K562 (cell line): Measurements from ENCODE around the gene ABCC10. TPM values are rescaled to one million over a fixed set of nuclear protein-coding genes. Genes with fewer than 3 reads are reported as not detected.
A peak's percentile ranks its signal among the peaks of the same experiment; 100 is the strongest.

Source experiments
- ATAC-seq: fragments of 200-7000 bp; cut with Tn5 transposase; 3 replicates; pipeline ENCODE4 v1.9.1; 2020; ENCODE audit warnings: moderate library complexity
- BruUV-seq: library from RNA; stranded (reverse); fragments of 400-500 nt; replicated peaks from 2 replicates; lab custom pipeline; 2021; lab: Mats Ljungman, UMichigan
- CTCF ChIA-PET: fragments of 300-600 bp; formaldehyde crosslinking; extraction: SDS; loops from one replicate; lab custom pipeline; 2021; ENCODE audit warnings: low intra/inter-chr PET ratio; lab: Yijun Ruan, JAX
- POLR2A ChIA-PET: fragments of 300-600, 350-650 bp; sonication (Branson Sonifier 250); formaldehyde crosslinking; extraction: SDS; loops from one replicate; lab custom pipeline; 2021; ENCODE audit warnings: antibody characterized with exemption, inconsistent platforms; lab: Yijun Ruan, JAX
- DNase-seq, 4 experiments: peaks; one replicate each; pipeline versions ENCODE4 v3.0.0 to v3.0.0-alpha.2; 2011 to 2018; ENCODE audit warnings: low spot score in 3 of 4, mixed read lengths in 3 of 4; ENCODE audit errors: extremely low read depth in 1 of 4
- FAIRE-seq: peaks from 2 replicates; lab custom pipeline; 2011; peaks lifted over from hg19 to GRCh38; lab: Jason Lieb, UNC
- H2AFZ ChIP-seq: 2 replicates; pipeline ENCODE4 v1.6.0; 2011; ENCODE audit warnings: low read depth, low read length, control low read depth, inconsistent platforms
- H3K27ac ChIP-seq: fragments of 200-600 bp; 3 replicates; pipeline ENCODE4 v1.8.0; 2011; ENCODE audit warnings: low read depth, mild to moderate bottlenecking, control low read depth, inconsistent platforms, low read length, moderate library complexity, mixed read lengths; ENCODE audit errors: extremely low read depth
- H3K27me3 ChIP-seq, 2 experiments: fragments of 300-600 bp in 1 of 2; 2 replicates in 1 of 2; 3 replicates in 1 of 2; pipeline versions ENCODE4 v1.6.0 to v1.8.0; 2011; ENCODE audit warnings: inconsistent platforms in 2 of 2, low read length in 2 of 2, mild to moderate bottlenecking in 1 of 2, mixed read lengths in 1 of 2, moderate library complexity in 1 of 2; ENCODE audit not compliant: control insufficient read depth in 2 of 2, insufficient read depth in 2 of 2
- H3K36me3 ChIP-seq: fragments of 300-600 bp; 3 replicates; pipeline ENCODE4 v1.8.0; 2011; ENCODE audit warnings: mild to moderate bottlenecking, low read length, inconsistent platforms; ENCODE audit not compliant: control insufficient read depth, insufficient read depth
- H3K4me1 ChIP-seq, 2 experiments: fragments of 200-600 bp in 1 of 2; replicated peaks in 1 of 2; 2 replicates in 1 of 2; 3 replicates in 1 of 2; pipeline versions ENCODE4 v1.5.1 to v1.8.0; 2011; ENCODE audit warnings: inconsistent platforms in 2 of 2, low read length in 2 of 2, mild to moderate bottlenecking in 1 of 2, mixed read lengths in 1 of 2, moderate library complexity in 1 of 2; ENCODE audit not compliant: control insufficient read depth in 2 of 2, insufficient read depth in 2 of 2
- H3K4me2 ChIP-seq: 2 replicates; pipeline ENCODE4 v1.6.1; 2011; ENCODE audit warnings: low read length, control low read depth, inconsistent platforms, mixed read lengths; ENCODE audit not compliant: insufficient read depth
- H3K4me3 ChIP-seq: fragments of 200-600 bp; sonication (generic), shearing (Covaris generic); 2 replicates; pipeline ENCODE4 v1.5.1; 2016; ENCODE audit warnings: control low read depth, inconsistent platforms
- H3K79me2 ChIP-seq: fragments of 200-600 bp; 3 replicates; pipeline ENCODE4 v1.8.0; 2011; ENCODE audit warnings: low read length, inconsistent platforms; ENCODE audit not compliant: control insufficient read depth, insufficient read depth
- H3K9ac ChIP-seq, 2 experiments: 2 replicates each; pipeline versions ENCODE4 v1.6.0 to v1.6.1; 2011; ENCODE audit warnings: low read depth in 2 of 2, low read length in 2 of 2, control low read depth in 1 of 2, inconsistent platforms in 1 of 2, mild to moderate bottlenecking in 1 of 2, mixed read lengths in 1 of 2; ENCODE audit not compliant: insufficient read depth in 1 of 2
- H3K9me1 ChIP-seq: one replicate; pipeline ENCODE4 v1.6.0; 2011; ENCODE audit warnings: inconsistent platforms, mild to moderate bottlenecking, low read length, moderate library complexity; ENCODE audit not compliant: control insufficient read depth, insufficient read depth
- H3K9me3 ChIP-seq: replicated peaks from 2 replicates; pipeline ENCODE4 v1.5.1; 2011; ENCODE audit warnings: low read depth, low read length, inconsistent platforms; ENCODE audit not compliant: control insufficient read depth, insufficient read depth
- H4K20me1 ChIP-seq: replicated peaks from 2 replicates; pipeline ENCODE4 v1.6.1; 2011; ENCODE audit warnings: low read length, inconsistent platforms, mixed read lengths; ENCODE audit not compliant: control insufficient read depth, insufficient read depth
- ATF3 ChIP-seq, 2 experiments: fragments of 450-650 bp in 1 of 2; sonication (generic) in 1 of 2; formaldehyde crosslinking in 1 of 2; IDR thresholded peaks in 1 of 2; conservative IDR thresholded peaks in 1 of 2; 2 replicates each; pipeline versions ENCODE4 v1.6.1 to v1.8.1; 2016 to 2023; ENCODE audit warnings: mild to moderate bottlenecking in 2 of 2, moderate library complexity in 2 of 2, inconsistent platforms in 1 of 2, missing genetic modification reagents in 1 of 2
- CEBPG ChIP-seq, 3 experiments: fragments of 200-800 bp in 1 of 3; sonication (Bioruptor generic) in 1 of 3; sonication (generic) in 1 of 3; formaldehyde crosslinking in 1 of 3; IDR thresholded peaks in 2 of 3; conservative IDR thresholded peaks in 1 of 3; 2 replicates each; pipeline versions ENCODE4 v1.6.1 to v1.8.0; 2016 to 2022; ENCODE audit warnings: missing compliant biosample characterization in 2 of 3, missing genetic modification characterization in 2 of 3, mild to moderate bottlenecking in 1 of 3, missing genetic modification reagents in 1 of 3
- LARP7 ChIP-seq: fragments of 450-650 bp; IDR thresholded peaks from 2 replicates; pipeline ENCODE4 v1.6.1; 2016
- MEF2A ChIP-seq: IDR thresholded peaks from 2 replicates; pipeline ENCODE4 v1.6.1; 2011; ENCODE audit warnings: low read depth, mild to moderate bottlenecking, low read length, moderate library complexity; ENCODE audit not compliant: control insufficient read depth
- POLR2AphosphoS5 ChIP-seq: IDR thresholded peaks from 2 replicates; pipeline ENCODE4 v1.6.1; 2011; ENCODE audit warnings: mild to moderate bottlenecking, low read depth, low read length, moderate library complexity; ENCODE audit not compliant: control insufficient read depth, insufficient read depth
- POLR2B ChIP-seq: fragments of 450-650 bp; IDR thresholded peaks from 2 replicates; pipeline ENCODE4 v1.6.1; 2018; ENCODE audit warnings: low read depth; ENCODE audit not compliant: partially characterized antibody
- TAF9B ChIP-seq: fragments of 450-650 bp; IDR thresholded peaks from 2 replicates; pipeline ENCODE4 v1.6.1; 2018; ENCODE audit warnings: mild to moderate bottlenecking; ENCODE audit not compliant: partially characterized antibody
- ZNF589 ChIP-seq: fragments of 200-800 bp; sonication (Bioruptor generic); IDR thresholded peaks from 2 replicates; pipeline ENCODE4 v1.6.1; 2016; ENCODE audit warnings: low read depth, missing genetic modification characterization, missing compliant biosample characterization
- WGBS: fragments of 100-300 bp; shearing (Covaris generic); methylation state at CpG from one replicate; pipeline ENCODE4 v1.1.6; 2016; ENCODE audit warnings: low coverage, mixed read lengths; ENCODE audit not compliant: insufficient coverage; ENCODE audit errors: missing lambda C conversion rate; 5-methylcytosine and 5-hydroxymethylcytosine counted together
- in situ Hi-C: fragments of 300-500 bp; cut with MboI; formaldehyde crosslinking; loops from 4 replicates; pipeline ENCODE4 v1.15.0; 2018; ENCODE audit warnings: inconsistent platforms, mixed read lengths
- intact Hi-C: fragments of 100-400 bp; cut with micrococcal nuclease; formaldehyde crosslinking; loops from 2 replicates; pipeline ENCODE4 v1.14.2; 2022
- polyA plus RNA-seq, 8 experiments: library from polyadenylated mRNA; depleted of rRNA in 4 of 8; stranded (reverse) in 5 of 8; unstranded in 3 of 8; fragments of >200 nt; fragmentation: Nextera tagmentation in 2 of 8; fragmentation: Illumina TruSeq in 1 of 8; extraction: Ambion mirVana in 2 of 8; extraction: Trizol in 1 of 8; gene quantifications; 2 replicates each; pipeline versions ENCODE4 v1.2.1 to v1.2.3, GENCODE V29; 2011 to 2014; ENCODE audit warnings: inconsistent platforms in 1 of 8, missing spikeins in 1 of 8
- total RNA-seq, 7 experiments: library from RNA; depleted of rRNA in 6 of 7; stranded (reverse); fragments of >200 nt in 6 of 7; fragmentation: Illumina TruSeq in 2 of 7; extraction: Trizol in 2 of 7; gene quantifications; 2 replicates each; pipeline versions ENCODE4 v1.2.1 to v1.2.3, GENCODE V29; 2011 to 2021; ENCODE audit warnings: low replicate concordance in 1 of 7

The ABCC10 gene
- total and polyA plus RNA-seq, 9 of the 15 experiments (the other 6 are each of a cell fraction or from before 2014, with no cell fraction given), result 2.4 to 29.1 (median 13.7) TPM

- TF ChIP-seq POLR2B, result no peak
- TF ChIP-seq, all 486 proteins: peak for 0
Observed at GRCh38 chr6:43475516-43475915, 48.2 kb downstream of the ABCC10 start (continued).

- ChIA-PET CTCF (no interaction called here), POLR2A (interaction anchor here (0.6 to 4.9 kb wide), 8 partner anchors 12 to 581 kb away, joined by 3 to 24 read pairs (median 4); no protein-coding TSS in a partner anchor)
- Histone ChIP-seq H3K9ac (peak overlapping the region; percentile 83 to 92; a peak in 3 of 4 replicates), H3K4me2 (peak overlapping the region; percentile 93), H4K20me1 (no peaks in the 10 kb centered on the region), H3K27ac (no peak overlapping the region), H3K27me3 (no peaks in the 10 kb centered on the region), H3K9me1 (no peaks in the 10 kb centered on the region), H2AFZ (peak overlapping the region; percentile 94), H3K9me3 (no peaks in the 10 kb centered on the region), H3K79me2 (peaks cover 15% of the 10 kb centered on the region), H3K4me1 (peaks cover 0 to 13% of the 10 kb centered on the region in 2 experiments; a peak in 4 of 5 replicates), H3K36me3 (0 out of 3 replicates have a peak, but pooled peaks cover 4% of the 10 kb centered on the region), H3K4me3 (peak overlapping the region; percentile 80)
- ATAC-seq, result no peak
- intact Hi-C loops, result no loop called here
- TF ChIP-seq TAF9B (no peak), LARP7 (no peak), ZNF589 (no peak), CEBPG (CRISPR knock-in tag; IDR thresholded peaks at IDR 0.05) (no peak), CEBPG (tag; conservative IDR thresholded peaks at IDR 0.05 in 1 of 2, IDR thresholded peaks at IDR 0.05 in 1 of 2) (peak in 1 of 2 experiments; percentile 20; a peak in 1 of 4 replicates), ATF3 (IDR thresholded peaks at IDR 0.05) (peak; percentile 9; the same call in 1 of the 2 replicates), ATF3 (CRISPR knock-in tag; conservative IDR thresholded peaks at IDR 0.05) (no peak), MEF2A (no peak), POLR2AphosphoS5 (no peak)
- no TSS peak for BruUV-seq
- in situ Hi-C loops, result no loop called here
- FAIRE-seq, result no peak
- DNase-seq, result no peak
- 8% methylated on average over 2 of the region's 2 CpGs for WGBS
Observed at GRCh38 chr6:43476746-43477145, 49.4 kb downstream of the ABCC10 start.
